Naive B cell (primary cell): ENCODE data around the gene GALR2. TPM values are rescaled to one million over a fixed set of nuclear protein-coding genes. Genes with fewer than 3 reads are reported as not detected.
A peak's percentile ranks its signal among the peaks of the same experiment; 100 is the strongest.

ENCODE experiments used
- ATAC-seq, 2 donors: fragments of 150-1000 bp; cut with Tn5 transposase; 2 replicates each; pipeline ENCODE4 v1.10.0; 2021; ENCODE audit warnings: low read depth in 2 of 2, mild to moderate bottlenecking in 2 of 2, moderate library complexity in 2 of 2
- DNase-seq: peaks from one replicate; pipeline ENCODE4 v3.0.0; 2022
- H3K27ac Mint-ChIP-seq, 6 donors: one replicate each; pipeline ENCODE4 v1.8.0; 2020 to 2022; ENCODE audit warnings: mild to moderate bottlenecking in 6 of 6, mixed read lengths in 6 of 6, moderate library complexity in 5 of 6, inconsistent platforms in 2 of 6
- H3K27me3 Mint-ChIP-seq, 3 donors: one replicate each; pipeline ENCODE4 v1.8.0; 2021 to 2022; ENCODE audit warnings: mixed read lengths in 3 of 3, mild to moderate bottlenecking in 1 of 3
- H3K36me3 Mint-ChIP-seq, 2 donors: one replicate each; pipeline ENCODE4 v1.8.0; 2020 to 2022; ENCODE audit warnings: mixed read lengths in 2 of 2, inconsistent platforms in 1 of 2, mild to moderate bottlenecking in 1 of 2
- H3K4me1 Mint-ChIP-seq, 3 donors: one replicate each; pipeline ENCODE4 v1.8.0; 2020 to 2022; ENCODE audit warnings: mixed read lengths in 3 of 3, inconsistent platforms in 1 of 3, mild to moderate bottlenecking in 1 of 3, moderate library complexity in 1 of 3
- H3K4me3 Mint-ChIP-seq, 8 donors: one replicate each; pipeline ENCODE4 v1.8.0; 2020 to 2022; ENCODE audit warnings: mild to moderate bottlenecking in 8 of 8, mixed read lengths in 8 of 8, moderate library complexity in 8 of 8, inconsistent platforms in 2 of 8
- H3K9me3 Mint-ChIP-seq, 7 donors: one replicate each; pipeline ENCODE4 v1.8.0; 2020 to 2022; ENCODE audit warnings: mixed read lengths in 7 of 7, mild to moderate bottlenecking in 5 of 7, inconsistent platforms in 2 of 7, moderate library complexity in 1 of 7
- polyA plus RNA-seq, 6 donors: library from polyadenylated mRNA; unstranded; fragments of 300-500 nt; fragmentation: Illumina TruSeq; gene quantifications; one replicate each; pipeline ENCODE4 v1.2.3, GENCODE V29; 2021; ENCODE audit warnings: low read depth in 6 of 6

Gene GALR2
- polyA plus RNA-seq, 6 donors from 2014 or later, result 0.31 to 2.6 (median 0.72) TPM; not detected in 1

DNA sequence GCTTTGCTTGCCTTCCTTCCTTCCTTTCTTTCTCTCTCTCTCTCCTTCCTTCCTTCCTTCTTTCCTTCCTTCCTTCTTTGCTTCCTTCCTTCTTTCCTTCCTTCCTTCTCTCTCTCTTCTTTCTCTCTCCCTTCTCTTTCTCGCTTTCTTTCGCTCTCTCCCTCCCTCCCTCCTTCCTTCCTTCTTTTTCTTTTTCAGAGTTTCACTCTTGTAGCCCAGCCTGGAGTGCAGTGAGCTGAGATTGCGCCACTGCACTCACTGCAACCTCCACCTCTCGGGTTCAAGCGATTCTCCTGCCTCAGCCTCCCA is 48.6 kb downstream of the GALR2 start:
- Mint-ChIP-seq H3K27ac (peak overlapping the region in 3 of 6 donors; percentile 61 to 89 (median 62)), H3K9me3 (no peaks in the 10 kb centered on the region), H3K36me3 (no peaks in the 10 kb centered on the region), H3K4me3 (peak overlapping the region; percentile 29 to 82 (median 60)), H3K27me3 (peaks cover 0 to 7% (median 5%) of the 10 kb centered on the region in 3 donors), H3K4me1 (peaks cover 17 to 26% (median 21%) of the 10 kb centered on the region in 3 donors)
- no peak for DNase-seq
- no peak for ATAC-seq

DNA sequence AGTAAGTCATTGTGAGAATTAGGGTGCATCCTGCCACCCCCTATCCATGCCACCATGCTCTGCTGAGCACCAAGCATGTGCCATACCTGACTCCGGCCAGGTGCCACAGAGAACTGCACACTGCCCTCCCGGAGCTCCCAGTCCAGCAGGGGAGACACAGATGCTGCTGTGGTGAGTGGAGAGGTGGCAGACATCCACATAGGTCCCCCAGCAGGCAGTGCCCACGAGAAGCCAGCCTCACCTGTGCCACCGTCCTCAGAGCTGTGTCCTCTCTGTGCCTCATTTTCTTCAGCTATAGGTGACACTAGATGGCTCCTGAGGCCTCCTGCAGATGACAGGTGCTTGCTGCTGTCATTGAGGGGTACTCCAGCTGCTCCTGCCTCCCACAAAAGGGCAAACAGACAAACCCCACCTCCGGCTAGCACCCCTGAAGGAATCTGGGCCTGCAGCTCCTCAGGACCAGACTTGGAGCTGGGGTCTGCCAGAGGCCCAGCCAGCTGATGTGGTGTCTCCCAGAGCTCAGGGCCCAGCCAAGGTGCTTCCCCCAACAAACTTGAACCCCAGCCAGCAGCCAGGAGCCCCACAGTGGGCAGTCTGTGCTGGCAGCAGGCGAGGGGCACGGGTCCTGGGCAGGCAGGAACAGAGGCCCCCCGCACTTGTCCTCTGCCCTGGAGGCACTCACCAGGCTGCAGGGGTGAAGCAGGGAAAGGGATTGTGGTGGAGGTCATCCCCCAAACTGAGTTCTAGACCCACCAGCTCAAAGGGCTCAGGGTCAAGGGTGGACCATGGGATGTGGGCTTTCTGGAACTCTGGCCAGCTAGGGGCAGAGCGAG is 49.4 kb downstream of the GALR2 start:
- H3K9me3 Mint-ChIP-seq, result no peaks in the 10 kb centered on the region
- DNase-seq (no peak), ATAC-seq (no peak)
- H3K27ac Mint-ChIP-seq, result peak overlapping the region in 1 of 6 donors; percentile 23
- H3K36me3 Mint-ChIP-seq, result no peaks in the 10 kb centered on the region
- H3K4me1 Mint-ChIP-seq, result peaks cover 17 to 26% (median 21%) of the 10 kb centered on the region in 3 donors
- peak overlapping the region in 6 of 8 donors; percentile 29 to 82 (median 68) for H3K4me3 Mint-ChIP-seq
- H3K27me3 Mint-ChIP-seq, result peaks cover 0 to 6% (median 5%) of the 10 kb centered on the region in 3 donors

DNA sequence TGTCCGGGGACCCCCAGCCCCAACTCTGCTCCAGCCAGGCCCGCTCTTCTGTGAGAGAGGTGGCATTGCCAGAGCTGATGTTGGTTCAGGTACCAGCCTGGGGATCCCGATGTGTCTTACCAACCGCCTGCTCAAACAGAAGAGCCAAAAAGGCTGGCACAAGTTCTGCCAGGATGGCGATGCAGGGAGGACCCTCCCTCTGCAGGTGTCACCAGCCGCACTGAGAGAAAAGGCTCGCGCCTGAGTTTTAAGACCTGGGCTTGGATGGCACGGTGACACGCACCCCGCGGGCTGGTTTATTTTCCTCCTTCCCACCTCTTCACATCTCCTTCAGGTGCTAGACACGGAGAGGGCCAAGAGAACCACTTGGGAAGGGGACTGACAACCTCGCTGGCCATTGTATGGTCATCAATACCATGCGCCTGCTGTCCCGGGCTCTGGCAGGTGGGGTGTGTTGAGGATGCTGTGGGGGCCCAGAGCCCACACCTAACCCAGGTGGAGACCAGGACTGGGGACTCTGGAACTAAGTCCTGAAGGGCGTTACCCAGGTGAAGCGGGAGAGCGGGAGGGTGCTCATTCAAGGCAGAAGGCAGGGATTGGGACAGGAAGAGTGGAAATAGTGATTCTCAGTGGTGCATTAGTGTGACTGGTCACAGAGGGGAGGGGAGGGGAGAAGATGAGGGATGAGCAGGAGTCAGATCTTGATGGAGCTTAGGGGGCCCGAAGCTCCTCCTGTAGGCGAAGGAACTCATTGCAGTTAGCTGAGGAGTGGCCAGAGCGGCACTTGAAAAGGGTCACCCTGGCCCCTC is 50.2 kb downstream of the GALR2 start:
- no peak overlapping the region for H3K4me3 Mint-ChIP-seq
- no peaks in the 10 kb centered on the region for H3K9me3 Mint-ChIP-seq
- peaks cover 15 to 26% (median 21%) of the 10 kb centered on the region in 3 donors for H3K4me1 Mint-ChIP-seq
- no peak overlapping the region for H3K27ac Mint-ChIP-seq
- no peak for ATAC-seq
- H3K36me3 Mint-ChIP-seq, result no peaks in the 10 kb centered on the region
- no peak for DNase-seq
- no peaks in the 10 kb centered on the region for H3K27me3 Mint-ChIP-seq

DNA sequence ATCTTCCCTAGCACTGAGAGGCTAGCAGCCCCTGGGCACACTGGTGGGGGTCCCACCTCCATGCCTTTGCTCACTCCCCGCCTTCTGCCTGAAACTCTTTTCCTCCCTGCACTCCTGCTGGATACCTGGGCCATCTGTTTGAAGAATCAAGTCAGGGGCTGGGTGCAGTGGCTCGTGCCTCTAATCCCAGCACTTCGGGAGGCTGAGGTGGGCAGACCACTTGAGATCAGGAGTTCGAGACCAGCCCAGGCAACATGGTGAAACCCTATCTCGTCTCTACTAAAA is 50.8 kb downstream of the GALR2 start:
- Mint-ChIP-seq H3K9me3 (no peaks in the 10 kb centered on the region), H3K4me1 (peaks cover 15 to 26% (median 21%) of the 10 kb centered on the region in 3 donors), H3K27ac (no peak overlapping the region), H3K27me3 (no peaks in the 10 kb centered on the region), H3K36me3 (no peaks in the 10 kb centered on the region), H3K4me3 (no peak overlapping the region)
- ATAC-seq (no peak), DNase-seq (no peak)

DNA sequence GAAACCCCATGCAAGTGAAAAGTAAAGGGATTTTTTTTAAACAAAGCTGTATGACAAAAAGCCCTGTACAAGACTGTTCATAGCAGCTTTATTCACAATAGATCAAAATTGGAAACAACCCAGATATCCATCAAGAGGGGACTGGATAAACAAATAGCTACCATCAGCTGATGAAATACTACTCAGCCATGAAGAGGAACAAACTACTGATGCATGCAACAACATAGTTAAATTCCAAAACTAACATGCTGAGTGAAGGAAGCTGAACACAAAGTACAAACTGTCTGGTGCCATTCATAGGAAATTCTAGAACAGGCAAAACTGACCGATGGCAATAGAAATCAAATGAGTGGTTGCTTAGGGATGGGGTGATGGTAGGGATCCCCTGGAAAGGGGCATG is 51.3 kb downstream of the GALR2 start:
- Mint-ChIP-seq H3K36me3 (no peaks in the 10 kb centered on the region), H3K27ac (no peak overlapping the region)

More for the DNA sequence above, 51.3 kb downstream of the GALR2 start:
- Mint-ChIP-seq H3K27me3 (peaks cover 0 to 5% (median under 1%) of the 10 kb centered on the region in 3 donors), H3K4me1 (peaks cover 15 to 22% (median 21%) of the 10 kb centered on the region in 3 donors), H3K4me3 (peak overlapping the region in 1 of 8 donors; percentile 27), H3K9me3 (no peaks in the 10 kb centered on the region)
- ATAC-seq (no peak), DNase-seq (no peak)

Other genes with a start within 250 kb of the GALR2 start
- 10 to 100 TPM; 11.5 to 31.5 (median 20.5) TPM for gene UNC13D, start 230.4 kb upstream of the GALR2 start, polyA plus RNA-seq
- gene WBP2, start 219.4 kb upstream of the GALR2 start, polyA plus RNA-seq, result 100 to 1,000 TPM in 2 of 6 donors, 10 to 100 TPM in 4; 73.4 to 134 (median 87.6) TPM
- gene TRIM47, start 196.2 kb upstream of the GALR2 start, polyA plus RNA-seq, result 1 to 10 TPM in 3 of 6 donors, under 1 TPM in 2, not detected in 1; 0.97 to 2.2 (median 1.7) TPM
- 10 to 100 TPM; 15.4 to 33.0 (median 23.4) TPM for gene TRIM65, start 177.8 kb upstream of the GALR2 start, polyA plus RNA-seq
- 10 to 100 TPM; 47.3 to 68.8 (median 59.7) TPM for gene MRPL38, start 169.9 kb upstream of the GALR2 start, polyA plus RNA-seq
- gene FBF1, start 133.7 kb upstream of the GALR2 start, polyA plus RNA-seq, result 1 to 10 TPM; 1.5 to 5.0 (median 2.9) TPM
- gene ACOX1, start 95.6 kb upstream of the GALR2 start, polyA plus RNA-seq, result 10 to 100 TPM in 3 of 6 donors, 1 to 10 TPM in 3; 6.4 to 15.5 (median 10.6) TPM
- gene TEN1, start 95.5 kb upstream of the GALR2 start, polyA plus RNA-seq, result 10 to 100 TPM; 24.4 to 62.0 (median 31.3) TPM
- 1 to 10 TPM in 1 of 6 donors, under 1 TPM in 3, not detected in 2; 0.66 to 5.9 (median 0.76) TPM for gene CDK3, start 73.9 kb upstream of the GALR2 start, polyA plus RNA-seq
- not detected for gene EVPL, start 47.5 kb upstream of the GALR2 start, polyA plus RNA-seq
- 10 to 100 TPM; 31.4 to 68.1 (median 53.0) TPM for gene SRP68, start 2.3 kb upstream of the GALR2 start, polyA plus RNA-seq
- 1 to 10 TPM in 2 of 6 donors, under 1 TPM in 2, not detected in 2; 0.70 to 1.6 (median 1.1) TPM for gene ZACN, start 4.4 kb downstream of the GALR2 start, polyA plus RNA-seq
- gene EXOC7, start 29.0 kb downstream of the GALR2 start, polyA plus RNA-seq, result 10 to 100 TPM; 40.8 to 64.9 (median 54.0) TPM
- not detected for gene FOXJ1, start 66.5 kb downstream of the GALR2 start, polyA plus RNA-seq
- under 1 TPM in 5 of 6 donors, not detected in 1; 0.09 to 0.71 (median 0.22) TPM for gene RNF157, start 165.7 kb downstream of the GALR2 start, polyA plus RNA-seq
- gene UBALD2, start 190.6 kb downstream of the GALR2 start, polyA plus RNA-seq, result 1 to 10 TPM; 2.5 to 6.2 (median 4.6) TPM
- under 1 TPM in 2 of 6 donors, not detected in 4; 0.20 to 0.38 TPM for gene QRICH2, start 233.5 kb downstream of the GALR2 start, polyA plus RNA-seq